Astrocyte of the cerebellum (primary cell): ENCODE results near the gene REPS1.

ENCODE experiments used
- DNase-seq: peaks from one replicate; pipeline ENCODE4 v3.0.0-alpha.2; 2011; ENCODE audit warnings: low read depth
- H3K4me3 ChIP-seq: 2 replicates; pipeline ENCODE4 v1.5.1; 2011; ENCODE audit warnings: mild to moderate bottlenecking, low read depth, low read length, moderate library complexity
- in situ Hi-C: cut with HindIII; loops from 2 replicates; pipeline ENCODE4 v1.10.0; 2017; ENCODE audit warnings: low sequenced_read_pairs
- TF ChIP-seq, protein P1 (sequence below): IDR thresholded peaks from 2 replicates; pipeline ENCODE4 v1.5.1; 2012; ENCODE audit warnings: low read length, low read depth, moderate library complexity, mild to moderate bottlenecking; ENCODE audit errors: missing control alignments

Gene REPS1

DNA sequence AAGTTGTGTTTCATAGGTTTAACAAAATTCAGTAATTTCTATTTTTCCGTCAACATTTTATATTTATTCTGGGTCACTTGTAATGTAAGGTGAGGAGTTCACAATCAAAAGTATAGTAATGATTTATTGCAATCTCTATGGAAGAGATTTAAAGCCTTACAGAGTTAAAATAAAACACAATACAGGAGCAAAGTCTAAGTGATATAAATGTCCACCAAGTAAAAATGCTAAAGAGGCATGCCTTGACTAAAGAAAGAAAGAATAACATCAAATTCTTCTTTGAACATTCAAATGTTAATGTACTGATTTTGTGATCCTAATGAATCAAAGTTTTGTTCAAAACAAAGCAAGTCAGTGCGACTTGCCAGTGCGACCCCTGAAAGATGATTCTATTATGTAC lies 61.5 kb downstream of the REPS1 start:
- H3K4me3 ChIP-seq = no peak overlapping the region
- TF ChIP-seq, protein P1, sequence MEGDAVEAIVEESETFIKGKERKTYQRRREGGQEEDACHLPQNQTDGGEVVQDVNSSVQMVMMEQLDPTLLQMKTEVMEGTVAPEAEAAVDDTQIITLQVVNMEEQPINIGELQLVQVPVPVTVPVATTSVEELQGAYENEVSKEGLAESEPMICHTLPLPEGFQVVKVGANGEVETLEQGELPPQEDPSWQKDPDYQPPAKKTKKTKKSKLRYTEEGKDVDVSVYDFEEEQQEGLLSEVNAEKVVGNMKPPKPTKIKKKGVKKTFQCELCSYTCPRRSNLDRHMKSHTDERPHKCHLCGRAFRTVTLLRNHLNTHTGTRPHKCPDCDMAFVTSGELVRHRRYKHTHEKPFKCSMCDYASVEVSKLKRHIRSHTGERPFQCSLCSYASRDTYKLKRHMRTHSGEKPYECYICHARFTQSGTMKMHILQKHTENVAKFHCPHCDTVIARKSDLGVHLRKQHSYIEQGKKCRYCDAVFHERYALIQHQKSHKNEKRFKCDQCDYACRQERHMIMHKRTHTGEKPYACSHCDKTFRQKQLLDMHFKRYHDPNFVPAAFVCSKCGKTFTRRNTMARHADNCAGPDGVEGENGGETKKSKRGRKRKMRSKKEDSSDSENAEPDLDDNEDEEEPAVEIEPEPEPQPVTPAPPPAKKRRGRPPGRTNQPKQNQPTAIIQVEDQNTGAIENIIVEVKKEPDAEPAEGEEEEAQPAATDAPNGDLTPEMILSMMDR = no peak
- no peak for DNase-seq
- in situ Hi-C loops = no loop called here

DNA sequence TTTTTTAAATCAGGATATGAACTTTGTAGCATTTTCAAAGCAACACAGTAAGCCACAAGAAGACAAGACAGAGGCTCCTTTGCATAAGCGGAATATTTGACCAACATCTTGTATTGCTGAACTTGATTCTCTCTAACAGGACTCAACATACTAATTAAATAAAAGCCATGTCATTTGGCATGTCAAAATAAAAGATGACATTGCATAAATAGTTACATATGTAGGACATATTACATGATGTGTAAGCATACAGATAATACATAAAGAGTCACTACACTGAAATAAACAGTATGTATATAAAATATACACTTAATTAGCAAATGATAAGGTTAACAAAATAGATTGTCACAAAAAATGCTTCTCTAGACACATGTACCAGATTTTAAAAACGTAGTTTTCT lies 62.2 kb downstream of the REPS1 start:
- no peak for DNase-seq
- in situ Hi-C loops = no loop called here
- H3K4me3 ChIP-seq = no peak overlapping the region
- TF ChIP-seq, protein P1 = no peak

DNA sequence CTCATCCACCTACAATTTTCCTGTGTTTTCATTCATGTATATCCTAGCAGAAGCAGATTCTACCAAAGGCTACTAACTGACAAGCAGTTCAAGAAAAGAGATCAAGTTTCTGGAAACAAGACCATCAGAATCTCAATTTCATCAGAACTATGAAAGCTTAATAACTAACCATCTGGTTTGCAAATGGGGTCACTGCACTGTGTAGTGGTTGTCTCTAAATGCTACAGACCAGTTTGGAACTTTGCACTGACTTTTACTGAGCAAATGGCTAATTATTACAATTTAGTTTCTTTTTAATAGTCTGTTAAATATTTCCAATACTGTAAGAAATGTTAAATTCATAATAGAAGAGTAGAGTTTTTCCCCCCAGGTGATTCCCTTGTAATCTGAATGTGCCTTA lies 64.5 kb downstream of the REPS1 start:
- H3K4me3 ChIP-seq = no peak overlapping the region
- no peak for DNase-seq
- TF ChIP-seq, protein P1 = no peak
- in situ Hi-C loops = no loop called here

DNA sequence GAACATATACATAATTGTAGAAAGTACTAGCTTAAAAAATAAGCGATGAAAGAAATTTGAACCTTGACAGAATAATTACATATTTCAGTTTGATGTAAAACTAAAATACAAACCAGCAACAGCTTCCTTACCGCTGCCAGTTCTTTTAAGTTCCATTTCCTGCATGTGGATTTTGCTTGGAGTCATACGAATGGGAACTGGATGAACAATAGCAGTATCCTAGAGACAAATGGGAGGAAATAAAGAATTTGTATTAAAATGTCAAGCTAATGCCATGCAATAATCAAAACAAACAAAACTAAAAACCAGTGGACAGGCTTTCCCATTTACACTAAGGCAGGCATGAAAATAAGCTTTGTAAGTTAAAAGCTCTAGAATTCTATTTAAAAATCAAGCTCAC lies 67.1 kb downstream of the REPS1 start:
- DNase-seq = no peak
- TF ChIP-seq, protein P1 = no peak
- in situ Hi-C loops = no loop called here
- H3K4me3 ChIP-seq = no peak overlapping the region

DNA sequence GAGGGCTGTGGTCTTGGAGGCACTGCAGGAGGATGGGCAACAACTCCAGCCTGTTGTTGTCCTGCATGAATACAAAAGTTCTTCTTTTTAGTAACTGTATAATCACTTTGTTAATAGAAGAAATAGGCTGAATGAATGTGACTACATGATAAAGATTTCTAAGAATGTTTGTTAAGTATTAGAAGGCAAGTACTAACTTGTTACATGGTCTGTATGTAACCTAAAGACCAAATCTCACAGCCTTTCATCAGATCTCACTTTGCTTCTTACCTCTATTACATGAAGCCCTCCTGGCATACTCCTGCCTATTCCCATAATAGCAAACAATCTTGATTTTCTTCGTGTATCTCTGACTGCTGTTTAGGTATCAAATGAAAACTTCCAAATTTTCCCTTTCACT lies 73.4 kb downstream of the REPS1 start:
- no peak overlapping the region for H3K4me3 ChIP-seq
- TF ChIP-seq, protein P1 = no peak
- DNase-seq = no peak
- in situ Hi-C loops = no loop called here

DNA sequence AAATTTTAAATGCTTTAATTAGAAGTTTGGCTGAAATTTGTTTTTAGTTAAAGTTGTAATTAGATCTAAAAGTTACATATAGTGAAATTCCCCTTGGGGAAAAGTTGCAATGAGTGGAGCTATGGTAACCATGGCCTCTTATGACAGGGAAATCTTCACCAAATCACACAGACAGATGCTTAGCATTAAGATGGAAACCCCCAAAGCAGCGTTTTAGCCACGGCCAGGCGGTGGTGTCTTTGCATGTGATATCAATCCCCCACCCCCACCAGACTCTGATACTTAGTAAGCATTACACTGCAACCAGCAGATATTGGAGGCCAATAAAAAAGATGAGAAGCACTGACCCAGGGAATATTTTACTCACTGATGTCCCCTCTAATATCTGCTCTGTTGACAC lies 75.7 kb downstream of the REPS1 start:
- no peak for DNase-seq
- H3K4me3 ChIP-seq = no peak overlapping the region
- in situ Hi-C loops = no loop called here
- TF ChIP-seq, protein P1 = no peak

DNA sequence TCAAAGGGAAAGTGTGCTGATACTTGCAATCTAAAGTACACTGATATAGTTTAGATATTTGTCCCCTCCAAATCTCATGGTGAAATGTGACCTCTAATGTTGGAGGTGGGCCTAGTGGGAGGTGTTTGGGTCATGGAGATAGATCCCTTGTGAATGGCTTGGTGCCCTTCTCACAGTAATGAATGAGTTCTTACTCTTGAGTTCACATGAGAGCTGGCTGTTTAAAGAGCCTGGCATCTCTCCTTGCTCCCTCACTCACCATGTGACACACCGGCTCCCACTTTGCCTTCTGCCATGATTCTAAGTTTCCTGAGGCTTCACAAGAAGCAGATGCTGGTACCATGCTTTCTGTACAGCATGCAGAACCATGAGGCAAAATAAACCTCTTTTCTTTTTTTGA lies 78.1 kb downstream of the REPS1 start:
- H3K4me3 ChIP-seq = no peak overlapping the region
- no peak for DNase-seq
- in situ Hi-C loops = no loop called here
- TF ChIP-seq, protein P1 = no peak
